Panc1 (cell line): Measurements from ENCODE around the gene PER3. TPM values are rescaled to one million over a fixed set of nuclear protein-coding genes. Genes with fewer than 3 reads are reported as not detected.

Experiments
- ATAC-seq: fragments of 200-7000 bp; cut with Tn5 transposase; 2 replicates; pipeline ENCODE4 v1.9.1; 2020; ENCODE audit warnings: mild to moderate bottlenecking, moderate library complexity
- BruUV-seq: library from RNA; stranded (reverse); fragments of 400-500 nt; replicated peaks from 2 replicates; lab custom pipeline; 2021; lab: Mats Ljungman, UMichigan
- CTCF ChIA-PET: fragments of 300-600 bp; sonication (Branson Sonifier 250); formaldehyde crosslinking; loops from one replicate; lab custom pipeline; 2022; ENCODE audit warnings: antibody characterized with exemption; lab: Charles Lee
- POLR2A ChIA-PET: fragments of 300-600 bp; sonication (Branson Sonifier 250); formaldehyde crosslinking; loops from one replicate; lab custom pipeline; 2022; ENCODE audit warnings: antibody characterized with exemption; lab: Charles Lee
- DNase-seq: peaks from one replicate; pipeline ENCODE4 v3.0.0-alpha.2; 2010; ENCODE audit warnings: low read depth, low spot score
- H3K27ac ChIP-seq: 2 replicates; pipeline ENCODE4 v1.5.1; 2011; ENCODE audit warnings: mild to moderate bottlenecking, low read length, inconsistent platforms
- H3K27me3 ChIP-seq: fragments of 200-500 bp; sonication (Bioruptor generic); 2 replicates; pipeline ENCODE4 v1.6.0; 2014; ENCODE audit warnings: low read length, inconsistent platforms; ENCODE audit not compliant: control insufficient read depth, insufficient read depth
- H3K36me3 ChIP-seq: fragments of 200-500 bp; sonication (Bioruptor generic); 2 replicates; pipeline ENCODE4 v1.5.1; 2014; ENCODE audit warnings: inconsistent platforms, mild to moderate bottlenecking, low read length, moderate library complexity; ENCODE audit not compliant: control insufficient read depth, insufficient read depth
- H3K4me1 ChIP-seq: 2 replicates; pipeline ENCODE4 v1.5.1; 2011; ENCODE audit warnings: inconsistent platforms, mild to moderate bottlenecking, low read length, moderate library complexity; ENCODE audit not compliant: control insufficient read depth, insufficient read depth
- H3K4me3 ChIP-seq, 2 experiments: 2 replicates each; pipeline ENCODE4 v1.5.1; 2011 to 2012; ENCODE audit warnings: low read depth in 2 of 2, low read length in 2 of 2, mild to moderate bottlenecking in 2 of 2, inconsistent platforms in 1 of 2, moderate library complexity in 1 of 2
- H3K9me3 ChIP-seq: fragments of 200-500 bp; sonication (Bioruptor generic); 2 replicates; pipeline ENCODE4 v1.5.1; 2014; ENCODE audit warnings: low read depth, mild to moderate bottlenecking, inconsistent platforms, low read length, moderate library complexity; ENCODE audit not compliant: control insufficient read depth, insufficient read depth
- POLR2AphosphoS5 ChIP-seq: IDR thresholded peaks from 2 replicates; pipeline ENCODE4 v1.6.1; 2012; ENCODE audit warnings: mild to moderate bottlenecking, low read depth, low read length, moderate library complexity
- REST ChIP-seq, 2 experiments: IDR thresholded peaks; 2 replicates each; pipeline ENCODE4 v1.6.1; 2011 to 2012; ENCODE audit warnings: low read depth in 2 of 2, control low read depth in 1 of 2, low read length in 1 of 2, mild to moderate bottlenecking in 1 of 2, moderate library complexity in 1 of 2; ENCODE audit not compliant: insufficient read depth in 1 of 2
- SIN3A ChIP-seq: IDR thresholded peaks from 2 replicates; pipeline ENCODE4 v1.6.1; 2012; ENCODE audit warnings: low read depth, mild to moderate bottlenecking, low read length, moderate library complexity, borderline replicate concordance; ENCODE audit not compliant: insufficient read depth
- TCF7L2 ChIP-seq: IDR thresholded peaks from 2 replicates; pipeline ENCODE4 v1.6.1; 2011; ENCODE audit warnings: mild to moderate bottlenecking, low read depth, low read length, inconsistent platforms
- in situ Hi-C: cut with HindIII; loops from 2 replicates; pipeline ENCODE4 v1.10.0; 2016; ENCODE audit warnings: low sequenced_read_pairs, low pct_unique_long_range_greater_than_20kb
- intact Hi-C: fragments of 100-400 bp; cut with micrococcal nuclease; formaldehyde crosslinking; loops from one replicate; pipeline ENCODE4 v1.10.0; 2022; ENCODE audit not compliant: unreplicated experiment
- total RNA-seq: library from RNA; stranded (reverse); gene quantifications from one replicate; pipeline ENCODE4 v1.2.1, GENCODE V29; 2021; ENCODE audit not compliant: unreplicated experiment
- TF ChIP-seq, protein P1 (sequence below): fragments of 450-650 bp; IDR thresholded peaks from 2 replicates; pipeline ENCODE4 v1.5.1; 2017; ENCODE audit warnings: mild to moderate bottlenecking

Gene PER3
- total RNA-seq, 1 experiment from 2014 or later, result 17.0 TPM

GRCh38 chr1:7809742-7810141 is 25.7 kb downstream of the PER3 start:
- intact Hi-C loops, result loop anchor here (5.0 kb wide), 1 partner anchor 88 kb away; no protein-coding TSS in a partner anchor
- no TSS peak for BruUV-seq
- peaks cover 14% of the 10 kb centered on the region for H3K9me3 ChIP-seq
- no peaks in the 10 kb centered on the region for H3K4me1 ChIP-seq
- TF ChIP-seq SIN3A (no peak), TCF7L2 (no peak), REST (IDR thresholded peaks at IDR 0.05; ENCODE audit: insufficient read depth in 1 of 2, low read depth in 2 of 2, low read length in 1 of 2) (no peak), POLR2AphosphoS5 (no peak)
- TF ChIP-seq, protein P1, sequence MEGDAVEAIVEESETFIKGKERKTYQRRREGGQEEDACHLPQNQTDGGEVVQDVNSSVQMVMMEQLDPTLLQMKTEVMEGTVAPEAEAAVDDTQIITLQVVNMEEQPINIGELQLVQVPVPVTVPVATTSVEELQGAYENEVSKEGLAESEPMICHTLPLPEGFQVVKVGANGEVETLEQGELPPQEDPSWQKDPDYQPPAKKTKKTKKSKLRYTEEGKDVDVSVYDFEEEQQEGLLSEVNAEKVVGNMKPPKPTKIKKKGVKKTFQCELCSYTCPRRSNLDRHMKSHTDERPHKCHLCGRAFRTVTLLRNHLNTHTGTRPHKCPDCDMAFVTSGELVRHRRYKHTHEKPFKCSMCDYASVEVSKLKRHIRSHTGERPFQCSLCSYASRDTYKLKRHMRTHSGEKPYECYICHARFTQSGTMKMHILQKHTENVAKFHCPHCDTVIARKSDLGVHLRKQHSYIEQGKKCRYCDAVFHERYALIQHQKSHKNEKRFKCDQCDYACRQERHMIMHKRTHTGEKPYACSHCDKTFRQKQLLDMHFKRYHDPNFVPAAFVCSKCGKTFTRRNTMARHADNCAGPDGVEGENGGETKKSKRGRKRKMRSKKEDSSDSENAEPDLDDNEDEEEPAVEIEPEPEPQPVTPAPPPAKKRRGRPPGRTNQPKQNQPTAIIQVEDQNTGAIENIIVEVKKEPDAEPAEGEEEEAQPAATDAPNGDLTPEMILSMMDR, result no peak
- DNase-seq (no peak), ATAC-seq (no peak)
- ChIA-PET CTCF (no interaction called here), POLR2A (interaction anchor here (0.7 kb wide), 1 partner anchor 10 kb away, joined by 3 read pairs; no protein-coding TSS in a partner anchor)
- no peak overlapping the region for H3K27ac ChIP-seq
- H3K27me3 ChIP-seq, result no peaks in the 10 kb centered on the region
- peaks cover 21% of the 10 kb centered on the region for H3K36me3 ChIP-seq
- H3K4me3 ChIP-seq, result no peak overlapping the region
- in situ Hi-C loops, result no loop called here

DNA sequence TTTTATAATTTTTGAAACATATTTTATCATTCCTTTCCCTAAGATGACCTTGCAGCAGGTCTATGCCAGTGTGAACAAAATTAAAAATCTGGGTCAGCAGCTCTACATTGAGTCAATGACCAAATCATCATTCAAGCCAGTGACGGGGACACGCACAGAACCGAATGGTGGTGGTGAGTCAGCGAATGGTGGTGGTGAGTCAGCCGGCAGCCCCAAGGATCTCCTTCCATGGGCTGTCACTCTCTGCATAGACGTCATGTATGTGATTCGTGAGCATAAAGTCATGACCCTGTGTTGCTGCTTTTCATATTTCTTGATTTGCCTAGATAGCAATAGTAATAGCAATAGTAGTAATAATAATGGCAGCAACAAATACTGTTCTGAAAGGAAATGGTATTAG is 26.3 kb downstream of the PER3 start:
- no TSS peak for BruUV-seq
- TF ChIP-seq SIN3A (no peak), POLR2AphosphoS5 (no peak), TCF7L2 (no peak), REST (IDR thresholded peaks at IDR 0.05; ENCODE audit: insufficient read depth in 1 of 2, low read depth in 2 of 2, low read length in 1 of 2) (no peak)
- TF ChIP-seq, protein P1, result no peak
- CTCF ChIA-PET, result no interaction called here
- Histone ChIP-seq H3K4me1 (no peaks in the 10 kb centered on the region), H3K27ac (no peak overlapping the region), H3K4me3 (no peak overlapping the region), H3K36me3 (peaks cover 21% of the 10 kb centered on the region), H3K9me3 (peaks cover 14% of the 10 kb centered on the region), H3K27me3 (no peaks in the 10 kb centered on the region)
- intact Hi-C loops, result no loop called here
- DNase-seq, result peak; percentile 24
- no peak for ATAC-seq
- POLR2A ChIA-PET, result interaction anchor here (0.7 kb wide), 1 partner anchor 9 kb away, joined by 3 read pairs; no protein-coding TSS in a partner anchor
- in situ Hi-C loops, result no loop called here
